ENCODE measurements around the gene COBL.

COBL gene

DNA sequence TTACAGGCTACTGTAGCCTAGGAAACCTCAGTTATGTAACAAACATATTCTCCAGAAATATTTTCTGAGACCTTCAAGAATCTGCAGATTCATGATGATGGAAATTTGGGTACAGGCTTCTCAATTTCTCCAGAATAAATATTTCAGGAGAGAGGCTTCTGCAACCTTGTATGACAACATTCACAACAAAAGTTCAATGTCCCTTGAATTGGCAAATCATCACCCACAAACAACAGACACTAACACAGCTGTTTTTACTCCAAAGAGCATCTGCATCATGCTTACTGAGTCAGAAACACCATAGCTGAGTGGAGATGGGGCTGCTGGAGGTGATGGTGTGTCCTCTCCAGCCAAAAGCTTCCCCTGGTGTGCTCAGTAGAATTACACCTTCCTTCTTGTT lies 9.3 kb upstream of the COBL start:
- no peak for DNase-seq (ENCODE audit: low read depth)

DNA sequence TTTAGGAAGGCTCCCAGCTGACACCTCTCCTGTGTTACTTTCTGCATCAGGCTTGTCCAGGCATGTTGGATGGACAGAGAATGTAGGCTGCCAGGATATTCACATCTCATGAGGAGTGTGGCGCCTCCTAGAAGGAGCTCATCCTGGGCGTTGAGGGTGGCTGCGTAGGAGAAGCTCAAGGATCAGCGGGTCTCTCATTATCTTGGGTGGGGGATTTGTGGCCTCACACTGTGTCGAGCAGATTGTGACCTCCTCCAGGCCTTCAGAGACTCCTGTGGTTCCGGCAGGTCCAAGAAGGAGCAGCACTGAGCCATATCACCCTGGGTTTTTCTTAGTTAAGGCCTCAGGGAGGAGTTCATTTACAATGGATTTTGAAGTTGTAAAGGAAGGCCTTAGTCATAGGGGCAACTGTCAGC lies 8.7 kb upstream of the COBL start:
- no peak for DNase-seq (ENCODE audit: low read depth)

DNA sequence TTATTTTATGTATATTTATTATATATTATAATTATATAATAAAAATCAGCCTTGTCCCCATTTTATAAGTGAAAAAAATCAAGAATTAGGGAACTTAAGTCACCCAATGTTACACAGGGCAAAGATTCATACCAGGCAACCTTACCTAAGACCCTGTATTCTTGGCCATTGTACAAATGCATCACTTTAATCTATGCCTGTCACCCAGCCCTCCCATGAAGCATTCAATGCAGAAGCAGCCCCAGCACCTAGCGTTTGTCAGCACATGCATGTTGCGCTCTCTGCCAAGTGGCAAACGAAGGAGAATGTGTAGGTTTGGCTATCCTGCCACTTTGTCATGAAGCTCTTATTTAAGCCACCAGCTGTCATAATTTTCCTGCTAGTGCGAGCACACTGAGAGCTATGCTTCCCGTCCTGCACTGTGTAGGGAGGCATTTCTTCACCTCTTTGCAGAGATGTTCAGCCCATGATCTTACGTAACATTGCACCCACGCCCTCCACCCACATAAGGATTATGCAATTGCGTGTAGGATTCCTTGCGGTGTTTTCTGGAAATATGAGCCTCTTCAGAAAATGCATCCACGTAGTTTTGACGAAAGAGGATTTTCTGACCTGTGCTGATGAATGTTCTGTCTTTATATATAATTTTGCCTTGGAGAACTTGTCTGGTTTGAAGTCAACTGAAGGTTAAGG lies 7.7 kb upstream of the COBL start:
- DNase-seq (ENCODE audit: low read depth) = no peak

DNA sequence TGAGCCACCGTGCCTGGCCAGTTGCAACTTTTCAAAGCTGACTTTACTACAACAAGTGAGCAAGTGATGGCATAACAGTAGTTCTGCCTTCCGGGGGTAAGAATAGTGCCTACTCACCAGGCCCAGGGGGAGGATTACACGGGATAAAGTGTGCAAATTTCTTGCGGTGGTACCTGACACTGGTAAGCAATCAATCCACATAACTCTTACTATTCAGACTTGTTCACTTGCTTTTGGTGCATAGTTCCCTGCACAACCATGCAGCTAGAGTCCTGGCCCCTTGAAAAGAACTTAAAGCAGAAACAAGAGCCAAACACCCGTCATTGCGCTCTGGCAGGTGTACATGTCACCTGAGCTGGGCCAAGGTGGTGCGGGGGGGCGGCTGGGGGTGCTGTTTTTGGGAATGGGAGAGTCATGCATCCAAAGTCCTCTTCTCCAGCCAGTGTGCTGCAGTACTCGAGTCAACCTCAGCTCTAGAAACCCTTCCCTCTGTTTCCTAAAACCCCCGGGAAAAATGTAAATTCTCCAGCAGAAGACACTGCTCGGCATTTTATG lies 5.4 kb upstream of the COBL start:
- DNase-seq (ENCODE audit: low read depth) = no peak

DNA sequence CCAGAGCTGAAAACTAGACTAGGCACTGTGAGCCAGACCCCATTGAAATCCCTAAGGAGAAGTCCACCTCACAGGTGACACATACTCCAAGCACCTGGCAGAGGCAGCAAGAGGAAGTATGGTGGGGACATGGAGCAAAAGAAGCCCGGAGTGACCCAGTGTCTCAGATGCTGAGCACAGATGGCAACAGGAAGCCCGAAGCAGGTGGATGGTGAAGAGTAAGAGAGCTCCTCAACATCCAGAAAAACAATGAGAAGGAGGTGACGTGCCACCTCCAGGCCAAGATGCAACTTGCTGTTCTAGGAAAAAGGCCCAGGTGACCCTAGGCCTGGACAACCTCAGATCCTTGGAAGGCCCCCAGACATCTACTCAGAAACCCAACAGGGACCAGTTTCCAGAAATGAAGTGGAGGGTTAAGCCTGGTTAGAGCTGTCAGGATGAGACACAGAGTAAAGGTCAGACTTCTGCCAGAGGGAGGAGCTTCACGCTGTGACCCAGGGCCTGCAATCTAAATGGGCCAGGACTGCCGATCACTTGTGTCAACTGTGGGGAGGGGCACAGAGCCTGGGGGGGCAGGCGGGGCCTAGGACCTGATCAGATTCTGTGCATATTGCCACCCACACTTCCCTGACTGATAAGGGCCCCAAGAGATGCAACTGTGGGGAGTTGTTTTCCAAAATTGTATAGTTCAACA lies 2.4 kb upstream of the COBL start:
- no peak for DNase-seq (ENCODE audit: low read depth)

DNA sequence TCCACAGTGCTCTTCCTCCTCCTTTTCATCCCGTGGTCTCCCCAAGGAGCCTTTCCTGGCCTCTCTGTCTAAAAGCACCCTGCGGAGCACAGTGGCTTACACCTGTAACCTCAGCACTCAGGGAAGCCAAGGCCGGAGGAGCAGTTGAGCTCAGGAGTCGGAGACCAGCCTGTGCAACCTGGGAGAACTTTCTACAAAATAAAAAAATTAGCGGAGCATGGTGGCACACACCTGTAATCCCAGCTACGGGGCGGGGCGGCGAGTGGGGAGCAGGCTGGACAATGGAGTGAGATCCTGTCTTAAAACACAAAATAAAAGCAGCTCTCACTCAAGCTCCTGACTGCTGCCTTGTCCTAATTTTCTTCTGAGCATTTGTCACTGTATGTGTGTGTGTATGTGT lies 1.4 kb upstream of the COBL start:
- DNase-seq (ENCODE audit: low read depth) = no peak

DNA sequence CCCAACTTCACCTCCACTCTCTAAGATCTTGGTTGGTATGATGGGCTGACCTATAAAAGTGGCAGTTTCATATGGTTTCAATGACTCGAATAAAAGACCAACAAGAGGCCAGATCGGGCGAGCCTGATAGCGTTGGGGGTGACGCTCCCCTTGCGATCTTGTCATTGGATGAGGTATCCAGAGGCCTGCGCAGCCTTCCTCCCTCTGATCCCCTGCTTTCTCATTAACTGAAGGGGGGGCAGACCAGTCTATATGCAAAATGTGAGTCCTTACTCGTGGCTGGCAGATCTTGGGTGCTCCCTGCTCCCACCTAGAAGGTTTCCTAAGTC lies 937 bp upstream of the COBL start:
- DNase-seq (ENCODE audit: low read depth) = no peak

DNA sequence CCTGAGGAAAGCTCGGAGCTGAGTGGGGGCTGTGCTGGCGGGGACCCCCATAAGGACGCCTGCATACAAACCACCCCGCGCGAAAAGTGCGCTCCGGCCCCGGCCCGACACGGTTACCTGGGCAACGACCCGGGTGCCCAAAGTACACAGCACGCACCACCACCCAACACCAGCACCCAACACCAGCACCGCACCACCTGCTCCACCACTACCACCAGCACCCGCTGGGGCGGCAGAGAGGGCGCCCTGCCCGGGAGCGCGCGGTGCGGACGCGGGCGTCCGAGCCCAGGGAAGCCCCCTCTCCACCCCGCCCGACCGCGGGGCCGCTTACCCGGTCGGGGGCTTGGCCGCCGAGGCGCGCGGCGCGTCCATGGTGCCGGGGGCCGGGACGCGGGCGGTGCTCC lies 345 bp downstream of the COBL start:
- DNase-seq (ENCODE audit: low read depth) = no peak

DNA sequence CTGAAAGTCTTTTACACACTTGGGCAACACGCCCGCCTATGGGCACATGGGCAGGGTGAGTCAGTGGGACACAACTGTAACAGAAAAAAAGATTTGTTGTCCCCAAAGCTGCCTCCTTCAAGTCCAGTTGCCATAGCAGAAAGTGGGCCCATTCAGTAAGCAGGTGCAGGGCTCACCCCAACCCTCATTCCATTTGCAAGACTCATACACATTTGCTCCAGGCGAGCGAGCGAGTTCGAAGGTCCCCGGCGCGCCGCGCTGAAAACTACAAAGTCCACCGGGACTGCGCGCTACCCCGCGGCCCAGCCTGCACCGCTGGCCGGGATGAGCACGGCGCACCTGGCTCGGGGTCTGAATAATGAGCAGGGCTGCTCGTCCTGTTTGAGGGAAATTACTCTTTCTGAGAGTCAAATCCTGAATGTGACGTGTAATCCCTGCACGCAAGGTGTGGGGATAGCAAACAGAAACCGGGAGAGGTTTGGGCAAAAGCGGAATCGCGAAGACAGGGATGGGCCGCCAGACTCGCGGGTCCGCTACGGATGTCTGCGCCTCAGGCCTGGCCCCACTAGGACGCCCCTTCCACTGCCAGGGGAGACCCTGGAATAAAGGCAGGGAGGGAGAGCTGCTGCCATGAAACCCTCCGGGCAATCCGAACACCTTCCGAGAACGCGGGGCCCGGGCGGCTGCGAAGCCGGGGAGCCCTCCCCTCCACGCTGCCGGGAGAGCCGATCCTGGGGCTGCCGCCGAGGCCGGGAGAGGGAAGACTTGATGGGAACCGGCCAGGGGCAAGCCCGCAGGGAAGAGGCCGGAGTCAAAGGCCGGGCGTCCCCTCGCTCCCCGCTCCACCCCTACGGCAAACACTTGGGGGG lies 982 bp downstream of the COBL start:
- no peak for DNase-seq (ENCODE audit: low read depth)

DNA sequence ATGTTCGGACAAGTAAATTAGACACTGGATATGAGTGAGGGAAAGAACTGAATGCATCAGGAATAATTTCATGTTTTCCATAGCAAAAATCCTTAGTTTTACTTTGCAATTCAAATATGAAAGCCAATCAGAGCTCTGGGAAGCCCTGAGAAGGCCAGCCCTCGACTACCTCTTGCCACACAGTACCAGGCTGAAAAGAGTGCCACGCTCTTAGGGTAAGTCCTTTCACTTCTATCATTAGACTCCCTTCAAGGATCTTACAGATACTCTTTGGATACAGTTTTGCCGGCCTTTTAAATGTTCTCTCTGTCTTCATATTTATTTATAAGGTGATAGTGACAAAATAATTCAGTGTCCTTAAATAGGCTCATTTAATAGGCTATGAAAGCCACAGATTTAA lies 1.9 kb downstream of the COBL start:
- no peak for DNase-seq (ENCODE audit: low read depth)

DNA sequence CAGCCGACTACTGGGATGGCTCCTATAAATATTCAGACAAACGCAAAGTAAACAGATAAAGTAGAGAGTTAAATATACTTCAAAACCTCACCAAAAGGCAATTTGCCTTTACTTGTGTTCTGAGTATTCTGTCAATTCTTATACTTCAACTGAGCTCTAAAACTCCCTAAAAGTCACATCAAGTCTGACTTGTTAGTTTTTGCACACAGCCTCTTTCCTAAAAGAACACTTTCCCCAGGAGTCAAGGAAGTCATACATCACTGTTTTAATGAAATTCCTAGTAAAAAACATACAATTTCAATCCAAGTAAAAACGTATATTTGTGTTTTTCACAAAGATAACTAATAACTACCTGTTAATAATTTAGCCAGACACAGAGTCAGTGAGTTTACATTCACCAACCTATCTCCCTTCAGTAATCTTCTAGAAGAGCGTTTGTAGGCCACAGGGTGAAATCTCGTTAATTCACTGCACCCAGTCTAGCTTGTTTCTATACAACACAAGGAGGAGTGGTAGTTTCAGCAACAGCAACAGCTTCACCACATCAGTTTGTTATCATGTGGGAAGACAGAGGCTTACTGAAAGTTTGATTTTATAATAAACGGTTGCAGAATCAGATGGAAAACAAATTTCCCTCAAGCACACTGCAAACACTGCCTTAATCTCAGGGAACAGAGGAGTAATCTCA lies 2.7 kb downstream of the COBL start:
- no peak for DNase-seq (ENCODE audit: low read depth)

DNA sequence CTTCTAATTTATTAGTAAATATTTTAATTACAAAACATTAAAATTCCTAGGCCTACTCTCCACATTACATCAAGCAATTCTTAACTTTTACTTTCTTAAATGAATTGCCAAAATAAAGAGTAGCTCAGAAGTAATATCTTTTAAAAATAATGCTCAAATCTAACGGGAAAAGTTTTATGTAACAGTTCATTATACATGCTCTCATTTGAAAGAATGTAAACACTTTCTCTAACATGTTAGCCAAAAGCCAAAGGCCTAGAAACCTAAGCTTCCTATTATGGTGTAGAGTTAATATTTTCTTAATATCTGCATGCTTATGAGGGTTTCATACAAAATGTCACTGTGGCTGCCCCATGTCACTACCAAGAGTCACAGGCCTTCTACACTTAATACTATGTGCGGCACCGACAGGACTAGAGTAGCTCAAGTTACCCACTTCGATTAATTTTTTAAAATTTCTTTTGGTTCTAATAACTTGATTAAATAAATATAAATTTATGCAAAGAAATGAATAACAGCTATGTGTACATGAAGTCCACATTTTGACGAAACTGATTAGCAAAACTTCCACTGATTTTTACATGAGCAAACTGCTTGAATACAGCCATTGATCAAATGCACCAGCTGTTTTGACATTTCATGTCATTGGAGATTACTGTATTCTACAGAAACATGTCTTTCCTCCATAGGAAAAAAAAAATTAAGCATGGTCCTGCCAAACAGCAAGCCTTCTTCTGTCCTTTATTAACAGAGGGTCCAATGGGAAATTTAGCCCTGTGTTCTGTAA lies 3.5 kb downstream of the COBL start:
- no peak for DNase-seq (ENCODE audit: low read depth)

DNA sequence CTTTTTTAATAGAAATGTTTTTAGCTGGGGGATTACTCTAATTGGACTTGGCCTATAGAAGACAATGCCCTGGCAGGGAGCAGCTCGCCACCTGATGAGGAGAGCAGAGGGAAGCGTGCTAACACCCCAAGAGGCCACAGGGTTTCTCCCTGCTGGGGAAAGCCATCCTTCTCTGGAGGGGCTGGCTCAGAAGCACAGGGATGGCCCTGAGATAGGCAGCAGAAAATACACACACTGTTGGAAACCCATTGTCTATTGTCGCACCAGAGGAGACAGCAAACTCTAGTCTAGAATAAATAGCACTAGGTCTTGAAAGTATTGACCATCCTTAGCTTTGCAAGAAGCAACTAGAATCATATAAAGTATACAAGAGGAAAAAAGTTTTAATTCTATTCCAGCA lies 5.4 kb downstream of the COBL start:
- DNase-seq (ENCODE audit: low read depth) = no peak

DNA sequence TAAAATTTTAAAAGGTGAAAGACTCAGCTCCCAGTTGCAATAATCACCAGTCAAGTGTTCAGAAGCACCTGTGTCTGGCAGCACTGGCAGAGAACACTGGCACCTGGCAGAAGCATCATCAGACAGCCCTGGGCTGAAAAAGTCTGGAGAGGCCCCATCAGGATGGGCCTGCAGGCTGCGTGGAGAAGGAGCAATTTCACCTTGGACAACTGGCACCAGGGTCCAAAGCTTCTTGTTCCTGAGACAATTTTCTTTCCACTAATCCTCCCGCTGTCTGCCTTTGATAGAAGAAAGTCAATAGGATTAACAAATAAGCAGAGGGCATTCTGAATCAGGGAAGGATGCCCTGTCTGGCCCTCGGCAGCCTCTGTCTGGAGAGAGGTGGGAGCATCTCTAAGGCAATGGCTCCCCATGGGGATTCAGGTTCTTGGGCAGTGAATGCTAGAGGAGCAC lies 6.5 kb downstream of the COBL start:
- DNase-seq (ENCODE audit: low read depth) = no peak

DNA sequence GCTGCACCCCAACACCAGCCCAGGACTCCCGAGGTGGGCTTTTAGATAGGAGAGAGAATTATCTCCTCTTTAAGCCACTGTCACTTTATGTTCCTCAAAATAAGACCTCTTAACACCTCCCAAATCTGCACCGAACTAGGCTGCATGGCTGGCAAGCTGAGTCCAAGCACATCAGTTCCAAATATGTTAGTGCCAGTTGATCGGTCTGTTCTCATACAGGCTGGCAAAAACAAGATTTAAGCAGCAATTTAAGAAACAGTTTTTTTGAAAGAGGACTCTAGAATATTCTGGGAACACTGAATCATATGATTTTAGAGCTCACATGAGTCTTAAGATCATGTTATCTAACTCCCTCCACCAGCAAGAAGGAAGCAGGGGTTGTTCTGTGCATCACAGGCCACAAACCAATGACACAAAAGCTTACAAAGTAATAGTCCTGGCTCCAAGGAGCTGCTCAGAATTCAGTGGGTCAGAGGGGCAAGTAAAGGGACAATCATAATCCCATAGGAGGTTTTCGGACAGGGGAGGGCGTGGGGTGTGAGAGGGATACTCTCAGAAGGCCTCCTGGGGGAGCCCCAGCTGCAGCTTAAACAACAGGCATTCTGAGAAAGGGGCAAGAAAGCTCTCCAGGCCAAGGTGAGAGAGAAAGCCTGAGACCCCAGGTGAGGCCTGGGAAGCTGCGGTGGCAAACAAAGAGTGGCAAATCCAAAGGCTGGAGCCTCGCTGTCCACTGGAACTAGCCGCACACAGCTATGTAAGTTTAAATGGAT lies 7.1 kb downstream of the COBL start:
- no peak for DNase-seq (ENCODE audit: low read depth)

DNA sequence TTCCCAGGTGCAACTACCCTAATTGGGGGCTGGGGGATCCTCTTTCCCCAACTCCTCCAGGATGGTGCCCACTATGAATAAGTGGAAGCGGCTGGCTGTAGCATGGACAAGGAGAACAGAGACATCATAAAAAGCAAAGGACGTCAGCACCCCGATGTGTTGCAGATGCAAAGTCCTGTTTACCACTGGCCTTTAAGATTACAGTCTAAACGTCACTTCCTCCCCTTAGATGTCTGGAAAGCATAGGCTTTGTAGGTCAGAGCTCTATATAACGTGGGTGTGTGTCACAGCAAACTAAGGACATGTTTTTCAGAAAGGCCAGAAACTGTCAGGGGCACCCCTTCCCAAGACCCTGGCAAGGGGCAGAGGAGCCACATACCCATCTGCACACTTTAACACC lies 7.9 kb downstream of the COBL start:
- no peak for DNase-seq (ENCODE audit: low read depth)

DNA sequence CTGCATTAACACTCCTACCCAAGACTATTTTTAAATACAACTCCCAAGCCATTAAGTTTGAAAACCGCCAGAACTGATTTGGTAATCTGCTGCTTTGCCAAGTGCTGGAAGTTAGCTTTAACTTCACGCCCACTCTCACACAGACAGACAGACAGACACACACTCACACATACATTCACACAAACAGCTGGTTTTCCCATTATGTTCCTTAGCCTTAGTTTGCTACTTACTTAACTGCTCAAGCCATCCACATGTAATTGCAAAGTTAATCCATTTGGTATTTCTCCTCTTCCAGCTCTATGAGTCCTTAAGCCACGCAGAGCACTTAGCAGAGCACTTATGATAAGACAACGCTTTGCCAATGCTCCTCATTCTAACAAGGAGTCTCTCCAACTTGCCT lies 8.3 kb downstream of the COBL start:
- no peak for DNase-seq (ENCODE audit: low read depth)

DNA sequence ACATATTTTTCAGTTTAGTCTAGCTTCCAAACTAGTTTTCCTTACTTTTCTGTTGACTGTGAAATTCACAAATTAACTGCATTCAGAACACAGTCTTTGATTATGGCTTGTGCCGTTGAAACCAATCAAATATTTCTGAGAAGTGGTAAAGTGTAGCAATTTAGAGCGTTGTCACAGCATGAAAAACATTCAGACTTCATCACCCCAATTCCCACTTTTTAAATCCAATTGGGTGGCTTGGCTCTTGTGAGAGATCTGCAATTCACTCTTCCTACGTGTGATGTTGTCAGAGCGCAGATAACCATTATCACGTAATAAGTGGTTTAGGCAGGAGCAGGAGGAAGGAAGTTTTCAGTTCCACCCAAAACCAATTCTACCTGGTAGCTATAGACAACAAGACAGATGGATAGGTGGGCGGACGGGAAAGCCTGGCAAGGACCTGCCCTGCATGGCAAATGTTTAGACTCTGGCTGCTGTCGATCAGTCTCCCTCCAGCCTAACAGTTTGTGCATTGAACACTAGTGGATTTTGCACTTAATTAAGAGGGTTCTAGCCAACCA lies 8.9 kb downstream of the COBL start:
- no peak for DNase-seq (ENCODE audit: low read depth)

DNA sequence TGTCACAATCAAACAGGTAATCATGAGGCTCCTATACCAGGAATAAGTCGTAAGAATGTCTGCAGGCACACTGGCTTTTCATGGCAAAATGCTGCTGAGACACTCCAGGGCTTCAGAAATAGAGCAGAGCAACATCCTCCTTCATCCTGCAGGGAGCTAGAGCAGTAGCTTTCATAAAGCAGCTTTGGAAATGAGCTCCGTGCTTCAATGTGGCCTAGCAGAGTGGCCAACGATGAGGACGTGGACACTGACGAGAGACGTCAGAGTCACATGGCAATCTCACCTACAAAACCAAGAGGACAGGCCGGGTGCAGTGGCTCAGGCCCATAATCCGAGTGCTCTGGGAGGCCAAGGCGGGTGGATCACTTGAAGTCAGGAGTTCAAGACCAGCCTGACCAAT lies 9.8 kb downstream of the COBL start:
- DNase-seq (ENCODE audit: low read depth) = no peak

DNA sequence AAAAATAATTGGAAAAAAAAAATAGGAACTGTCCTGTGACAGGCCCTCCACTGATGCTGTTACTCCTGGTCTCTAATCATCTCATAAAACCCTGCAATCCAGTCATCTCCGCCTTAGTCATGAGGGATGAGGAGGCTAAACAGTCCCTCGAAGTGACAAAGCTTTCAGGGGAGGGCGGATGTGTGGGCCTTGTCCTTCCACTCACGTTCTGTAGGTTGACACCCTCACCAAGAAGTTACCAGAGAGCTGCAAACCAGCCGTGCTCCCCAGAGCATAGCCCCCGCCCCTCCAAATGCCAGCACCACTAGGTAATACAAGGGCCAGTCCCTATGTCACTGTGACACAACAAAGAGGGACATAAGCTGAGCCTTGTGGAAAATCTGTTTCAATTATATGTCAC lies 11.9 kb downstream of the COBL start:
- DNase-seq (ENCODE audit: low read depth) = no peak

All from EH (cell line).